Measurements from ENCODE around the gene SRSF3. TPM values are rescaled to one million over a fixed set of nuclear protein-coding genes. Genes with fewer than 3 reads are reported as not detected.
A peak's percentile ranks its signal among the peaks of the same experiment; 100 is the strongest.
"Not testable (repeated sequence)": the region's sequence is repeated elsewhere in the genome, so short reads cannot be mapped to it uniquely, and the experiment has no call there.

SRSF3 gene
- polyA plus RNA-seq, 1 donor: 438 TPM

GRCh38 chr6:36649701-36650484, 55.7 kb downstream of the SRSF3 start:
- peak in 1 of 2 donors; percentile 51 for DNase-seq
- Histone ChIP-seq H3K27ac (ENCODE audit: low read length) (peak overlapping the region; percentile 65), H3K4me3 (ENCODE audit: low read length) (no peak overlapping the region), H3K9me3 (ENCODE audit: control insufficient read depth, low read depth, low read length) (no peaks in the 10 kb centered on the region), H3K27me3 (ENCODE audit: control insufficient read depth, insufficient read depth, low read length) (no peaks in the 10 kb centered on the region), H3K36me3 (ENCODE audit: control insufficient read depth, insufficient read depth, low read length) (no peaks in the 10 kb centered on the region), H3K4me1 (ENCODE audit: control insufficient read depth, insufficient read depth, low read length) (peaks cover 31% of the 10 kb centered on the region)
- WGBS (ENCODE audit: insufficient coverage, low lambda C conversion rate): no CpG with 5 or more reads among the region's 13 CpGs

- DNase-seq: peak in 1 of 2 donors; percentile 73
- WGBS (ENCODE audit: insufficient coverage, low lambda C conversion rate): no CpG with 5 or more reads among the region's 2 CpGs
- H3K9me3 ChIP-seq (ENCODE audit: control insufficient read depth, low read depth, low read length): no peaks in the 10 kb centered on the region
- no peaks in the 10 kb centered on the region for H3K27me3 ChIP-seq (ENCODE audit: control insufficient read depth, insufficient read depth, low read length)
- peaks cover 31% of the 10 kb centered on the region for H3K4me1 ChIP-seq (ENCODE audit: control insufficient read depth, insufficient read depth, low read length)
- no peak overlapping the region for H3K4me3 ChIP-seq (ENCODE audit: low read length)
- H3K36me3 ChIP-seq (ENCODE audit: control insufficient read depth, insufficient read depth, low read length): no peaks in the 10 kb centered on the region
- peak overlapping the region; percentile 65 for H3K27ac ChIP-seq (ENCODE audit: low read length)
These were observed 56.8 kb downstream of the SRSF3 start for GRCh38 chr6:36650848-36651478.

- Histone ChIP-seq H3K27me3 (ENCODE audit: control insufficient read depth, insufficient read depth, low read length) (no peaks in the 10 kb centered on the region), H3K27ac (ENCODE audit: low read length) (peak overlapping the region; percentile 65), H3K4me1 (ENCODE audit: control insufficient read depth, insufficient read depth, low read length) (peaks cover 31% of the 10 kb centered on the region), H3K9me3 (ENCODE audit: control insufficient read depth, low read depth, low read length) (no peaks in the 10 kb centered on the region), H3K4me3 (ENCODE audit: low read length) (no peak overlapping the region), H3K36me3 (ENCODE audit: control insufficient read depth, insufficient read depth, low read length) (no peaks in the 10 kb centered on the region)
- peak in 1 of 2 donors; percentile 60 for DNase-seq
- WGBS (ENCODE audit: insufficient coverage, low lambda C conversion rate): 60% methylated on average over 1 of the region's 11 CpGs
These were observed 57.7 kb downstream of the SRSF3 start for GRCh38 chr6:36651659-36652379.

- not testable (repeated sequence) for H3K36me3 ChIP-seq (ENCODE audit: control insufficient read depth, insufficient read depth, low read length); H3K9me3 ChIP-seq (ENCODE audit: control insufficient read depth, low read depth, low read length); H3K4me3 ChIP-seq (ENCODE audit: low read length); DNase-seq; H3K27me3 ChIP-seq (ENCODE audit: control insufficient read depth, insufficient read depth, low read length); H3K27ac ChIP-seq (ENCODE audit: low read length)
- peaks cover 40% of the 10 kb centered on the region for H3K4me1 ChIP-seq (ENCODE audit: control insufficient read depth, insufficient read depth, low read length)
- WGBS (ENCODE audit: insufficient coverage, low lambda C conversion rate): no CpG with 5 or more reads among the region's 5 CpGs
These were observed 60.3 kb downstream of the SRSF3 start for GRCh38 chr6:36654469-36654868.

Other genes starting within 250 kb of the SRSF3 start
- 9.3 TPM for gene ETV7, start 206.7 kb upstream of the SRSF3 start, polyA plus RNA-seq
- gene PXT1, start 151.5 kb upstream of the SRSF3 start, polyA plus RNA-seq: 0.24 TPM
- 32.1 TPM for gene KCTD20, start 151.4 kb upstream of the SRSF3 start, polyA plus RNA-seq
- 43.3 TPM for gene STK38, start 46.9 kb upstream of the SRSF3 start, polyA plus RNA-seq
- 183 TPM for gene CDKN1A, start 84.4 kb downstream of the SRSF3 start, polyA plus RNA-seq
- 0.04 TPM for gene RAB44, start 103.5 kb downstream of the SRSF3 start, polyA plus RNA-seq
- gene CPNE5, start 245.1 kb downstream of the SRSF3 start, polyA plus RNA-seq: 3.9 TPM

Data from large intestine (tissue), 3 donors.